DOHH2 (cell line): ENCODE measurements around the gene MAK.

ENCODE experiments used
- H3F3A ChIP-seq: fragments of 200-600 bp; sonication (generic), shearing (Covaris generic); 2 replicates; pipeline ENCODE4 v1.6.0; 2016; ENCODE audit warnings: antibody characterized with exemption, mild to moderate bottlenecking; ENCODE audit not compliant: control insufficient read depth, insufficient read depth
- H3K27ac ChIP-seq: fragments of 200-600 bp; sonication (generic); 2 replicates; pipeline ENCODE4 v1.5.1; 2014; ENCODE audit warnings: low read depth, mild to moderate bottlenecking, low read length, moderate library complexity
- H3K27me3 ChIP-seq: fragments of 200-600 bp; sonication (generic); 2 replicates; pipeline ENCODE4 v1.6.1; 2014; ENCODE audit warnings: mild to moderate bottlenecking, low read length, mixed read lengths; ENCODE audit not compliant: control insufficient read depth
- H3K36me3 ChIP-seq: fragments of 200-600 bp; sonication (generic); 2 replicates; pipeline ENCODE4 v1.6.1; 2014; ENCODE audit warnings: mild to moderate bottlenecking, low read length, moderate library complexity, mixed read lengths; ENCODE audit not compliant: control insufficient read depth
- H3K4me1 ChIP-seq: fragments of 200-600 bp; sonication (generic); 2 replicates; pipeline ENCODE4 v1.6.1; 2014; ENCODE audit warnings: mild to moderate bottlenecking, low read length, mixed read lengths; ENCODE audit not compliant: control insufficient read depth
- H3K4me2 ChIP-seq: fragments of 200-600 bp; sonication (generic); 2 replicates; pipeline ENCODE4 v1.6.0; 2014; ENCODE audit warnings: mild to moderate bottlenecking, low read length, moderate library complexity
- H3K4me3 ChIP-seq: fragments of 200-600 bp; sonication (generic); 2 replicates; pipeline ENCODE4 v1.5.1; 2014; ENCODE audit warnings: mild to moderate bottlenecking, low read length, mixed read lengths
- H3K79me2 ChIP-seq: fragments of 200-600 bp; sonication (generic); 2 replicates; pipeline ENCODE4 v1.6.1; 2014; ENCODE audit warnings: mild to moderate bottlenecking, low read length, mixed read lengths; ENCODE audit not compliant: control insufficient read depth
- H3K9me2 ChIP-seq: fragments of 200-600 bp; sonication (generic); replicated peaks from 2 replicates; pipeline ENCODE4 v1.6.1; 2014; ENCODE audit warnings: mild to moderate bottlenecking, low read length, mixed read lengths; ENCODE audit not compliant: control insufficient read depth
- H3K9me3 ChIP-seq: fragments of 200-600 bp; sonication (generic); 2 replicates; pipeline ENCODE4 v1.6.1; 2014; ENCODE audit warnings: antibody characterized with exemption, low read length, mixed read lengths; ENCODE audit not compliant: control insufficient read depth, insufficient read depth
- H4K20me1 ChIP-seq: fragments of 200-600 bp; sonication (generic); 2 replicates; pipeline ENCODE4 v1.6.0; 2014; ENCODE audit warnings: low read depth, mild to moderate bottlenecking, antibody characterized with exemption, low read length, moderate library complexity; ENCODE audit not compliant: control insufficient read depth, insufficient read depth
- EZH2phosphoT487 ChIP-seq: fragments of 200-600 bp; sonication (generic); IDR thresholded peaks from 2 replicates; pipeline ENCODE4 v1.6.1; 2017; ENCODE audit warnings: borderline replicate concordance, mild to moderate bottlenecking, antibody characterized with exemption, low read length, moderate library complexity, mixed read lengths
- TF ChIP-seq, protein P1 (sequence below): fragments of 200-600 bp; sonication (generic); IDR thresholded peaks from one replicate; pipeline ENCODE4 v1.5.1; 2014; ENCODE audit warnings: antibody characterized with exemption, mild to moderate bottlenecking, low read depth, low read length; ENCODE audit not compliant: poor library complexity, severe bottlenecking

MAK gene

GRCh38 chr6:10740061-10740460, 98.3 kb downstream of the MAK start:
- Histone ChIP-seq H3K4me3 (no peak overlapping the region), H3K9me2 (no peaks in the 10 kb centered on the region), H3K27ac (no peak overlapping the region), H3K4me2 (no peak overlapping the region), H4K20me1 (no peaks in the 10 kb centered on the region), H3K4me1 (no peaks in the 10 kb centered on the region), H3K79me2 (no peaks in the 10 kb centered on the region), H3K9me3 (no peaks in the 10 kb centered on the region; the same call in 1 of the 2 replicates), H3K27me3 (no peaks in the 10 kb centered on the region), H3F3A (0 out of 2 replicates have a peak, but pooled peaks cover 2% of the 10 kb centered on the region), H3K36me3 (no peaks in the 10 kb centered on the region)
- TF ChIP-seq, protein P1, sequence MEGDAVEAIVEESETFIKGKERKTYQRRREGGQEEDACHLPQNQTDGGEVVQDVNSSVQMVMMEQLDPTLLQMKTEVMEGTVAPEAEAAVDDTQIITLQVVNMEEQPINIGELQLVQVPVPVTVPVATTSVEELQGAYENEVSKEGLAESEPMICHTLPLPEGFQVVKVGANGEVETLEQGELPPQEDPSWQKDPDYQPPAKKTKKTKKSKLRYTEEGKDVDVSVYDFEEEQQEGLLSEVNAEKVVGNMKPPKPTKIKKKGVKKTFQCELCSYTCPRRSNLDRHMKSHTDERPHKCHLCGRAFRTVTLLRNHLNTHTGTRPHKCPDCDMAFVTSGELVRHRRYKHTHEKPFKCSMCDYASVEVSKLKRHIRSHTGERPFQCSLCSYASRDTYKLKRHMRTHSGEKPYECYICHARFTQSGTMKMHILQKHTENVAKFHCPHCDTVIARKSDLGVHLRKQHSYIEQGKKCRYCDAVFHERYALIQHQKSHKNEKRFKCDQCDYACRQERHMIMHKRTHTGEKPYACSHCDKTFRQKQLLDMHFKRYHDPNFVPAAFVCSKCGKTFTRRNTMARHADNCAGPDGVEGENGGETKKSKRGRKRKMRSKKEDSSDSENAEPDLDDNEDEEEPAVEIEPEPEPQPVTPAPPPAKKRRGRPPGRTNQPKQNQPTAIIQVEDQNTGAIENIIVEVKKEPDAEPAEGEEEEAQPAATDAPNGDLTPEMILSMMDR, result no peak
- TF ChIP-seq EZH2phosphoT487, result no peak

DNA sequence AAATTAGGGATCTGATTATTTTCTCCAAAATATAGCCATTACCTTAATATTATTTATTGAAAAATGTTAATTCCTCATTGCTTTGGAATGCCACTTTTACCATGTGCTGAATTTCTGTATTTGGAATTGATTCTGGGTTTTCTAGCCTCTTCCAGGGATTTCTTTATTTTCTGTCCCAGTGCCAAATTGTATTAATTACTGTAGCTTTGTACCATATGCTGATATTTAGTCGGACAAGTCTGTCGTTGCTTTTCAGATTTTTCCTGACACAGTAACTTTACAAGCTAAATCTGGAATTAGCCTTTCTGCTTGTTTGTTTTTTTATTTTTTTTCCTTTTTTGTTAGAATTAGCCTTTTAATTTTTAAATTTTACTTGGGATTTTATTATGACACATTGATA, 101.6 kb downstream of the MAK start:
- no peaks in the 10 kb centered on the region for H3K27me3 ChIP-seq
- H3K27ac ChIP-seq, result no peak overlapping the region
- H3K36me3 ChIP-seq, result no peaks in the 10 kb centered on the region; the same call in 1 of the 2 replicates
- H3K79me2 ChIP-seq, result no peaks in the 10 kb centered on the region
- no peaks in the 10 kb centered on the region for H4K20me1 ChIP-seq
- H3K9me3 ChIP-seq, result no peaks in the 10 kb centered on the region; the same call in 1 of the 2 replicates
- H3K4me1 ChIP-seq, result no peaks in the 10 kb centered on the region
- H3K4me2 ChIP-seq, result no peak overlapping the region
- no peaks in the 10 kb centered on the region for H3K9me2 ChIP-seq
- 0 out of 2 replicates have a peak, but pooled peaks cover 2% of the 10 kb centered on the region for H3F3A ChIP-seq
- H3K4me3 ChIP-seq, result no peak overlapping the region
- no peak for TF ChIP-seq EZH2phosphoT487
- TF ChIP-seq, protein P1, result no peak

DNA sequence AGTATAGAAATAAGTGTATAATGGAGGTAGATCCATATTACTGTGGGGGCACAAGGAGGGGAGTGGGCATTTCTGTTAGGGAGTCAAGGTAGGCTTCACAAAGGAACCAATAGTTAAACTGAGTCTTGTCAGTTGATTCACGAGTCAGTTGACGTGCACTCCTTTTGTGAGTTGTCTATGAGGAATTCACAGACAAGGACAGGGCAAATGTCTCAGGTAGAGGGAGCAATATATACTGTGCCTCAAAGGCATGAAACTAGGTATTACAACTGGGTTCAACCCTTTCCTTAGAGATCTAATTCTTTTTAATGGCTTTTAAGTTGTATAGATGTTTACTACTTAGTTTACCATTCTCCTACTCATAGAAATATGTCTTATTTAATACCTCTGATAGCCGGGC, 104.5 kb downstream of the MAK start:
- Histone ChIP-seq H3K36me3 (peaks cover 8% of the 10 kb centered on the region), H3K4me2 (no peak overlapping the region), H3K9me3 (no peaks in the 10 kb centered on the region), H4K20me1 (no peaks in the 10 kb centered on the region), H3K27ac (no peak overlapping the region), H3K79me2 (no peaks in the 10 kb centered on the region), H3K9me2 (no peaks in the 10 kb centered on the region), H3K27me3 (no peaks in the 10 kb centered on the region), H3K4me1 (no peaks in the 10 kb centered on the region), H3F3A (peaks cover 5% of the 10 kb centered on the region; the same call in 1 of the 2 replicates), H3K4me3 (no peak overlapping the region)
- TF ChIP-seq EZH2phosphoT487, result no peak
- TF ChIP-seq, protein P1, result no peak

DNA sequence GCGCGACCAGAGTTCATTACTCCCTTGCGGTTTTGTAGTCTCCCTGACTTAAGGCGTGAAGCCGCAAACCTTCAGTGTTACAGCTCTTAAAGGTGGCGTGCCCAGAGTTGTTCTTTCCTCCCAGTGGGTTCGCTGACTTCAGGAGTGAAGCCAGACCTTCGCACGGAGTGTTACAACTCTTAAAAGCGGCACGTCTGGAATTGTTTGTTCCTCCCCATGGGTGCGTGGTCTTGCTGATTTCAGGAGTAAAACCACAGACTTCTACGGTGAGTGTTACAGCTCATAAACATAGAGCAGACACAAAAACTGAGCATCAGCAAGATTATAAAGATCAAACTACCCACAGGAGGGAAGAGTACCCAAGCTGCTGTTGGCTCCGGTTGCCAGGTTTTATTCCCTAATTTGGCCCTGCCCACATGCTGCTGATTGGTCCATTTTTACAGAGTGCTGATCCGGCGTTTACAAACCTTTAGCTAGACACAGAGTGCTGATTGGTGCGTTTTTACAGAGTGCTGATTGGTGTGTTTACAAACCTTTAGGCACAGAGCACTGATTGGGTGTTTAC, 105.1 kb downstream of the MAK start:
- Histone ChIP-seq H3K27ac (no peak overlapping the region), H3K9me2 (no peaks in the 10 kb centered on the region), H3K4me1 (no peaks in the 10 kb centered on the region), H3K9me3 (no peaks in the 10 kb centered on the region), H3K4me2 (no peak overlapping the region), H3K79me2 (no peaks in the 10 kb centered on the region), H3K36me3 (peaks cover 12% of the 10 kb centered on the region), H4K20me1 (no peaks in the 10 kb centered on the region), H3K4me3 (no peak overlapping the region), H3F3A (peaks cover 5% of the 10 kb centered on the region; the same call in 1 of the 2 replicates), H3K27me3 (no peaks in the 10 kb centered on the region)
- TF ChIP-seq EZH2phosphoT487, result no peak
- TF ChIP-seq, protein P1, result no peak
